AG04450 (cell line): ENCODE results near the gene KCNK13. TPM values are rescaled to one million over a fixed set of nuclear protein-coding genes. Genes with fewer than 3 reads are reported as not detected.

Experiments
- CTCF ChIA-PET: fragments of 300-600, 350-600 bp; formaldehyde crosslinking; extraction: SDS; loops from one replicate; lab custom pipeline; 2022; ENCODE audit warnings: antibody characterized with exemption, inconsistent platforms; lab: Charles Lee
- POLR2A ChIA-PET: fragments of 350-600 bp; formaldehyde crosslinking; extraction: SDS; loops from one replicate; lab custom pipeline; 2021; ENCODE audit warnings: antibody characterized with exemption, inconsistent platforms; lab: Yijun Ruan, JAX
- DNase-seq: peaks from one replicate; pipeline ENCODE4 v3.0.0-alpha.2; 2011; ENCODE audit warnings: low read depth, low spot score
- H3K27ac ChIP-seq: one replicate; pipeline ENCODE4 v1.5.1; 2012; ENCODE audit warnings: low read depth, low read length, control low read depth
- H3K27me3 ChIP-seq: one replicate; pipeline ENCODE4 v1.6.0; 2012; ENCODE audit warnings: low read length; ENCODE audit not compliant: control insufficient read depth, insufficient read depth
- H3K4me3 ChIP-seq: 2 replicates; pipeline ENCODE4 v1.5.1; 2011; ENCODE audit warnings: mild to moderate bottlenecking, low read depth, low read length, control low read depth
- H3K9me3 ChIP-seq: 2 replicates; pipeline ENCODE4 v1.5.1; 2012; ENCODE audit warnings: low read length; ENCODE audit not compliant: control insufficient read depth, insufficient read depth
- polyA plus RNA-seq: library from polyadenylated mRNA; depleted of rRNA; stranded (reverse); fragments of >200 nt; gene quantifications from 2 replicates; pipeline ENCODE4 v1.2.3, GENCODE V29; 2011
- TF ChIP-seq, protein P1 (sequence below): IDR thresholded peaks from 2 replicates; pipeline ENCODE4 v1.5.1; 2011; ENCODE audit warnings: low read depth, low read length, control low read depth, inconsistent platforms

Gene KCNK13
- polyA plus RNA-seq, 1 experiment = not detected

GRCh38 chr14:90168425-90169105 is 106.8 kb downstream of the KCNK13 start:
- Histone ChIP-seq H3K27ac (no peak overlapping the region), H3K4me3 (no peak overlapping the region), H3K9me3 (no peaks in the 10 kb centered on the region), H3K27me3 (no peaks in the 10 kb centered on the region)
- CTCF ChIA-PET = no interaction called here
- DNase-seq = no peak
- POLR2A ChIA-PET = no interaction called here
- TF ChIP-seq, protein P1, sequence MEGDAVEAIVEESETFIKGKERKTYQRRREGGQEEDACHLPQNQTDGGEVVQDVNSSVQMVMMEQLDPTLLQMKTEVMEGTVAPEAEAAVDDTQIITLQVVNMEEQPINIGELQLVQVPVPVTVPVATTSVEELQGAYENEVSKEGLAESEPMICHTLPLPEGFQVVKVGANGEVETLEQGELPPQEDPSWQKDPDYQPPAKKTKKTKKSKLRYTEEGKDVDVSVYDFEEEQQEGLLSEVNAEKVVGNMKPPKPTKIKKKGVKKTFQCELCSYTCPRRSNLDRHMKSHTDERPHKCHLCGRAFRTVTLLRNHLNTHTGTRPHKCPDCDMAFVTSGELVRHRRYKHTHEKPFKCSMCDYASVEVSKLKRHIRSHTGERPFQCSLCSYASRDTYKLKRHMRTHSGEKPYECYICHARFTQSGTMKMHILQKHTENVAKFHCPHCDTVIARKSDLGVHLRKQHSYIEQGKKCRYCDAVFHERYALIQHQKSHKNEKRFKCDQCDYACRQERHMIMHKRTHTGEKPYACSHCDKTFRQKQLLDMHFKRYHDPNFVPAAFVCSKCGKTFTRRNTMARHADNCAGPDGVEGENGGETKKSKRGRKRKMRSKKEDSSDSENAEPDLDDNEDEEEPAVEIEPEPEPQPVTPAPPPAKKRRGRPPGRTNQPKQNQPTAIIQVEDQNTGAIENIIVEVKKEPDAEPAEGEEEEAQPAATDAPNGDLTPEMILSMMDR = no peak

DNA sequence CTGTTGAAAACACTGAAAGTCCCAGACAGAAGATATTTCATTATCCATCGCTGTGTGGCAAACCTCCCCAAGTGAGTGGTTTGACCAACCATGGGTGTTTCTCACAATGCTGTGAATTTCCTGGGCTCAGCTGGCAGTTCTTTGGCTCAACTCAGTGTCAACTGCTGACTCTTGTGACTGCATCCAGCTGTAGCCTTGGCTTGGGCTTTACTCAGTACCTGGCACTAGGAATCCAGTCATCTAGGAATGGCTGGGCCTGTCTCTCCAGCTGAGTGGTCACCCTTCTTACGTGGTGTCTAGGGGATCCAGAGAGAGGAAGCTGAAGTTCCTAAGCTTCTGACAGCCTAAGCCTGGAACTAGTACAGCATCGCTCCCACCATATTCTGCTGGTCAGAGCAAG is 113.8 kb downstream of the KCNK13 start:
- ChIA-PET POLR2A (no interaction called here), CTCF (no interaction called here)
- no peaks in the 10 kb centered on the region for H3K9me3 ChIP-seq
- no peaks in the 10 kb centered on the region for H3K27me3 ChIP-seq
- TF ChIP-seq, protein P1 = no peak
- no peak overlapping the region for H3K4me3 ChIP-seq
- DNase-seq = no peak
- H3K27ac ChIP-seq = no peak overlapping the region

DNA sequence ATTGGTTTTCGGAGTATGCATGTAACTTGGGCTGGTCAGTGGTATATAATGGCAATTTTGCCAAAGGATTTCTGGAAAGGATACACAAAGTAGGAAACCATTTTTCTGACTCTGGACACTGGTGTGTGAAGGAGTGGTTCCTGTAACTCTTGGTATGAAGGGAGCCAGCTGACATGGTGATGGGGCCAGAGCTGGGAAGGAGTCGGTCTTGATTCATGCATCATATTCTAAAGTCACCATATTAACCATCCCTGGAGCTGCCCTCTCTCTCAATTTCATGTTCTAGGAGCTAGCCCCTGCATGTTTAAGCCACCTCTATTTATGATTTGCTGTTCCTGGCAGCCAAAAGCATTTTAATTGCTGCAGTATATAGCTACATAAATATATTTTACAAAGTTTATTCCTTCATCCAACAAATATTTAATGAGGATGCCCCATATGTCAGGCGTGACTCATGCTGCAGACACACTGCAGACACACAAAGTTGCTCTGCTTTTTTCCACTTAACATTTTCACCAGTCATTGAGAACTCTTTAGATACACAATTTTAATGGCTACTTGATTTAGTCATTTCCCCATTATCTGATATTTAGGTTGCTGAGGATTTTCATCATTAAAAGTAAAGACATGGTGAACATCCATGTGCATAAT is 115.9 kb downstream of the KCNK13 start:
- TF ChIP-seq, protein P1 = no peak
- CTCF ChIA-PET = no interaction called here
- no peaks in the 10 kb centered on the region for H3K9me3 ChIP-seq
- H3K27ac ChIP-seq = no peak overlapping the region
- no peaks in the 10 kb centered on the region for H3K27me3 ChIP-seq
- POLR2A ChIA-PET = no interaction called here
- DNase-seq = no peak
- H3K4me3 ChIP-seq = no peak overlapping the region

DNA sequence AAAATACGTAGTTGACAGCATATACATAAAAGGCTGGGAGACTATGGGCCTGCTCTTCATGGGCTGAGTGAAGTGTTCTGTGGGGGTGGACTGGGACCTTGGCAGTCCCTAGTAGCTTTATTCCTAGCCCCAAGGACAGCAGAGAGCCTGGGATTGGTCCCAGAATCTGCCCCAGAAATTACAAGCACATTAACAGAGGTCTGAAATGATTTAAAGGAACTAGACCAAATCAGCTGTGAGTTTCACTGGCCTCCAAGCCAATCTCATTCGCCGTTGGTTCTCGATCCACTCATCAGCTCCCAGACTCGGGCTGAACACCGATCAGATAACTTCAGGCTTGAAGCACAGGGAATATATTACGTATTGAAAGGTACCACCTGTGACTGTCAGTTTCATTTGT is 117.6 kb downstream of the KCNK13 start:
- Histone ChIP-seq H3K27ac (no peak overlapping the region), H3K4me3 (no peak overlapping the region), H3K27me3 (peaks cover 2% of the 10 kb centered on the region), H3K9me3 (no peaks in the 10 kb centered on the region)
- ChIA-PET CTCF (no interaction called here), POLR2A (interaction anchor here (0.6 kb wide), 1 partner anchor 601 kb away, joined by 3 read pairs; no protein-coding TSS in a partner anchor)
- TF ChIP-seq, protein P1 = no peak
- DNase-seq = no peak
